Hematopoietic multipotent progenitor cell treated with erythropoietin and hydrocortisone succinate and interleukin-3 and kit ligand, for 4 days (in vitro differentiated cells): ENCODE data around the gene PSMD5.

ENCODE experiments used
- DNase-seq: peaks from one replicate; pipeline ENCODE4 v3.0.0-alpha.2; 2015

Gene PSMD5

GRCh38 chr9:120854596-120855327 is 12.0 kb upstream of the PSMD5 start:
- no peak for DNase-seq

GRCh38 chr9:120853198-120853597 is 10.5 kb upstream of the PSMD5 start:
- no peak for DNase-seq

GRCh38 chr9:120852240-120853010 is 9.7 kb upstream of the PSMD5 start:
- no peak for DNase-seq

- no peak for DNase-seq
Measured at GRCh38 chr9:120851449-120851848, 8.7 kb upstream of the PSMD5 start.

- no peak for DNase-seq
Measured at GRCh38 chr9:120850315-120850714, 7.6 kb upstream of the PSMD5 start.

- no peak for DNase-seq
Measured at GRCh38 chr9:120846906-120847305, 4.2 kb upstream of the PSMD5 start.

- no peak for DNase-seq
Measured at GRCh38 chr9:120846251-120846889, 3.6 kb upstream of the PSMD5 start.

- DNase-seq = no peak
Measured at GRCh38 chr9:120845255-120845654, 2.5 kb upstream of the PSMD5 start.

- DNase-seq = peak; percentile 43
Measured at GRCh38 chr9:120841930-120842684, 615 bp downstream of the PSMD5 start.

GRCh38 chr9:120839146-120839545 is 3.6 kb downstream of the PSMD5 start:
- no peak for DNase-seq

- peak; percentile 73 for DNase-seq
Measured at GRCh38 chr9:120837921-120838320, 4.8 kb downstream of the PSMD5 start.

- DNase-seq = no peak
Measured at GRCh38 chr9:120833325-120833724, 9.4 kb downstream of the PSMD5 start.

- no peak for DNase-seq
Measured at GRCh38 chr9:120832807-120833206, 9.9 kb downstream of the PSMD5 start.

- DNase-seq = no peak
Measured at GRCh38 chr9:120830865-120831264, 11.9 kb downstream of the PSMD5 start.

- DNase-seq = no peak
Measured at GRCh38 chr9:120830151-120830550, 12.6 kb downstream of the PSMD5 start.

- no peak for DNase-seq
Measured at GRCh38 chr9:120829650-120830049, 13.1 kb downstream of the PSMD5 start.

GRCh38 chr9:120820095-120820494 is 22.6 kb downstream of the PSMD5 start:
- DNase-seq = no peak

GRCh38 chr9:120818595-120818994 is 24.1 kb downstream of the PSMD5 start:
- DNase-seq = no peak

- DNase-seq = no peak
Measured at GRCh38 chr9:120815075-120815474, 27.6 kb downstream of the PSMD5 start.

GRCh38 chr9:120808931-120809330 is 33.8 kb downstream of the PSMD5 start:
- DNase-seq = no peak

- DNase-seq = no peak
Measured at GRCh38 chr9:120807607-120808379, 34.9 kb downstream of the PSMD5 start.

GRCh38 chr9:120804784-120805363 is 37.8 kb downstream of the PSMD5 start:
- peak; percentile 22 for DNase-seq
